Activated CD8-positive, alpha-beta T cell treated with anti-CD3 and anti-CD28 coated beads for 36 hours (primary cell): ENCODE data around the gene FCF1. TPM values are rescaled to one million over a fixed set of nuclear protein-coding genes. Genes with fewer than 3 reads are reported as not detected.

ENCODE experiments used
- ATAC-seq: fragments of 200-7000 bp; cut with Tn5 transposase; one replicate; pipeline ENCODE4 v1.10.0; 2021; ENCODE audit warnings: mild to moderate bottlenecking, moderate library complexity
- CTCF ChIA-PET: fragments of 350-600 bp; sonication (Branson Sonifier 250); formaldehyde crosslinking; loops from one replicate; lab custom pipeline; 2021; ENCODE audit warnings: antibody characterized with exemption; lab: Charles Lee
- POLR2A ChIA-PET: fragments of 350-600 bp; sonication (Branson Sonifier 250); formaldehyde crosslinking; loops from one replicate; lab custom pipeline; 2021; ENCODE audit warnings: antibody characterized with exemption; lab: Charles Lee
- DNase-seq: peaks from one replicate; pipeline ENCODE4 v3.0.0-alpha.2; 2020
- H3K27ac Mint-ChIP-seq: one replicate; pipeline ENCODE4 v1.8.0; 2021; ENCODE audit warnings: mild to moderate bottlenecking, mixed read lengths
- H3K27me3 Mint-ChIP-seq: one replicate; pipeline ENCODE4 v1.8.0; 2021; ENCODE audit warnings: mixed read lengths
- H3K36me3 Mint-ChIP-seq: one replicate; pipeline ENCODE4 v1.8.0; 2021; ENCODE audit warnings: low read depth, mixed read lengths
- H3K4me1 Mint-ChIP-seq: one replicate; pipeline ENCODE4 v1.8.0; 2021; ENCODE audit warnings: low read depth, mixed read lengths
- H3K4me3 Mint-ChIP-seq: one replicate; pipeline ENCODE4 v1.8.0; 2021; ENCODE audit warnings: mild to moderate bottlenecking, moderate library complexity, mixed read lengths
- H3K9me3 Mint-ChIP-seq: one replicate; pipeline ENCODE4 v1.8.0; 2021; ENCODE audit warnings: mixed read lengths
- intact Hi-C: fragments of 100-400 bp; cut with micrococcal nuclease; formaldehyde crosslinking; loops from one replicate; pipeline ENCODE4 v1.10.0; 2022
- total RNA-seq, 2 experiments: library from RNA; stranded (reverse); gene quantifications; one replicate each; pipeline ENCODE4 v1.2.3, GENCODE V29; 2021
- TF ChIP-seq, protein P1 (sequence below): fragments of 200-600 bp; IDR thresholded peaks from one replicate; pipeline ENCODE4 v1.8.0; 2022; ENCODE audit warnings: antibody characterized with exemption, mild to moderate bottlenecking

The FCF1 gene
- total RNA-seq, 2 experiments from 2014 or later = 75.2 to 78.9 TPM

GRCh38 chr14:74704656-74705055 is 8.3 kb upstream of the FCF1 start:
- peaks cover 18% of the 10 kb centered on the region for H3K36me3 Mint-ChIP-seq

GRCh38 chr14:74705613-74706500 is 7.1 kb upstream of the FCF1 start:
- TF ChIP-seq, protein P1, sequence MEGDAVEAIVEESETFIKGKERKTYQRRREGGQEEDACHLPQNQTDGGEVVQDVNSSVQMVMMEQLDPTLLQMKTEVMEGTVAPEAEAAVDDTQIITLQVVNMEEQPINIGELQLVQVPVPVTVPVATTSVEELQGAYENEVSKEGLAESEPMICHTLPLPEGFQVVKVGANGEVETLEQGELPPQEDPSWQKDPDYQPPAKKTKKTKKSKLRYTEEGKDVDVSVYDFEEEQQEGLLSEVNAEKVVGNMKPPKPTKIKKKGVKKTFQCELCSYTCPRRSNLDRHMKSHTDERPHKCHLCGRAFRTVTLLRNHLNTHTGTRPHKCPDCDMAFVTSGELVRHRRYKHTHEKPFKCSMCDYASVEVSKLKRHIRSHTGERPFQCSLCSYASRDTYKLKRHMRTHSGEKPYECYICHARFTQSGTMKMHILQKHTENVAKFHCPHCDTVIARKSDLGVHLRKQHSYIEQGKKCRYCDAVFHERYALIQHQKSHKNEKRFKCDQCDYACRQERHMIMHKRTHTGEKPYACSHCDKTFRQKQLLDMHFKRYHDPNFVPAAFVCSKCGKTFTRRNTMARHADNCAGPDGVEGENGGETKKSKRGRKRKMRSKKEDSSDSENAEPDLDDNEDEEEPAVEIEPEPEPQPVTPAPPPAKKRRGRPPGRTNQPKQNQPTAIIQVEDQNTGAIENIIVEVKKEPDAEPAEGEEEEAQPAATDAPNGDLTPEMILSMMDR = no peak
- intact Hi-C loops = no loop called here
- no peaks in the 10 kb centered on the region for H3K27me3 Mint-ChIP-seq
- CTCF ChIA-PET = interaction anchor here (0.6 to 2.1 kb wide), 7 partner anchors 9 to 98 kb away, joined by 3 to 6 read pairs (median 3); partner anchors contain the start of gene YLPM1
- peaks cover 6% of the 10 kb centered on the region for H3K9me3 Mint-ChIP-seq
- POLR2A ChIA-PET = interaction anchor here (0.9 to 1.1 kb wide), 2 partner anchors 52 to 54 kb away, joined by 3 to 4 read pairs; no protein-coding TSS in a partner anchor
- H3K27ac Mint-ChIP-seq = no peak overlapping the region
- ATAC-seq (no peak), DNase-seq (no peak)
- peaks cover 40% of the 10 kb centered on the region for H3K4me1 Mint-ChIP-seq
- H3K36me3 Mint-ChIP-seq = peaks cover 18% of the 10 kb centered on the region
- H3K4me3 Mint-ChIP-seq = no peak overlapping the region

More at GRCh38 chr14:74704656-74705055, 8.3 kb upstream of the FCF1 start:
- DNase-seq (no peak), ATAC-seq (no peak)
- Mint-ChIP-seq H3K27ac (no peak overlapping the region), H3K27me3 (no peaks in the 10 kb centered on the region), H3K4me1 (peaks cover 30% of the 10 kb centered on the region), H3K4me3 (no peak overlapping the region), H3K9me3 (peaks cover 6% of the 10 kb centered on the region)
- intact Hi-C loops = no loop called here
- ChIA-PET POLR2A (no interaction called here), CTCF (interaction anchor here (1.1 kb wide), 1 partner anchor 92 kb away, joined by 4 read pairs; the partner anchor contains the start of gene LTBP2)
- TF ChIP-seq, protein P1 = no peak

DNA sequence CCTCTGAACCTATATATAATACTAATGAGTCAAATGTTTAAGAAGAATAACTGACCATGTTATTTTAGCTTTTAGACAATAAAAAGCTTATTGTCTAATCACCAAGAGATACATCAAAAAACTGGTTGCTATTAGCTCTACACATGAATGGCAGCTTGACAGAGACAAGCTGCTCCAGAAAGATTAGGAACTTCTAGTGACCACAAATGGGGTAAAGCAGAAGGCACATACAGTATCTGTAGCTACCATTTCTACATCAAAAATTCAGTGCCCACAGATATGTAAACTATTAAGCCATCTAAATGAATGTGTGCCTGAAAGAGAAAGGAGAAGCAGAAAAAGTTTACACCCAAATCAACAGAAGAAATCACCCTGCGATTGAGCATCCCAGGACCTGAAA is 2.5 kb upstream of the FCF1 start:
- Mint-ChIP-seq H3K4me1 (peaks cover 47% of the 10 kb centered on the region), H3K4me3 (no peak overlapping the region), H3K36me3 (peaks cover 7% of the 10 kb centered on the region), H3K27me3 (no peaks in the 10 kb centered on the region), H3K9me3 (no peaks in the 10 kb centered on the region), H3K27ac (no peak overlapping the region)
- intact Hi-C loops = loop anchor here (5.0 kb wide), 2 partner anchors 52 to 93 kb away; partner anchors contain the start of gene YLPM1
- CTCF ChIA-PET = interaction anchor here (0.6 to 1.3 kb wide), 4 partner anchors 98 to 102 kb away, joined by 3 to 4 read pairs (median 3); partner anchors contain the start of gene LTBP2
- POLR2A ChIA-PET = interaction anchor here (0.6 to 1.5 kb wide), 2 partner anchors 11 to 97 kb away, joined by 3 read pairs; no protein-coding TSS in a partner anchor
- TF ChIP-seq, protein P1 = no peak
- DNase-seq (no peak), ATAC-seq (no peak)

- Mint-ChIP-seq H3K9me3 (no peaks in the 10 kb centered on the region), H3K4me3 (peak overlapping the region; percentile 97), H3K4me1 (peaks cover 43% of the 10 kb centered on the region), H3K27ac (no peak overlapping the region), H3K36me3 (peaks cover 13% of the 10 kb centered on the region), H3K27me3 (no peaks in the 10 kb centered on the region)
- intact Hi-C loops = loop anchor here (5.0 kb wide), 2 partner anchors 51 to 94 kb away; partner anchors contain the start of gene YLPM1
- CTCF ChIA-PET = interaction anchor here (0.7 to 2.2 kb wide), 2 partner anchors 52 to 103 kb away, joined by 3 to 9 read pairs; partner anchors contain the start of gene YLPM1
- no peak for DNase-seq
- POLR2A ChIA-PET = interaction anchor here (1.1 to 1.9 kb wide), 2 partner anchors 51 to 93 kb away, joined by 3 to 8 read pairs; partner anchors contain the start of gene YLPM1
- TF ChIP-seq, protein P1 = no peak
- no peak for ATAC-seq
Observed at GRCh38 chr14:74711651-74712050, 1.3 kb upstream of the FCF1 start.
